Skeletal muscle satellite cell (primary cell): ENCODE data around the gene LAMA4.
A peak's percentile ranks its signal among the peaks of the same experiment; 100 is the strongest.

Source experiments
- H3K27me3 ChIP-seq: 2 replicates; pipeline ENCODE4 v1.7.0; 2013; ENCODE audit warnings: low read length; ENCODE audit not compliant: control insufficient read depth, insufficient read depth
- H3K36me3 ChIP-seq: 2 replicates; pipeline ENCODE4 v1.7.0; 2013; ENCODE audit warnings: mild to moderate bottlenecking, control low read depth, low read length; ENCODE audit not compliant: insufficient read depth
- H3K4me1 ChIP-seq: 2 replicates; pipeline ENCODE4 v1.7.0; 2013; ENCODE audit warnings: low read length; ENCODE audit not compliant: control insufficient read depth, insufficient read depth
- H3K4me2 ChIP-seq: 2 replicates; pipeline ENCODE4 v1.7.0; 2013; ENCODE audit warnings: mild to moderate bottlenecking, low read length
- H3K4me3 ChIP-seq: 2 replicates; pipeline ENCODE4 v1.7.0; 2013; ENCODE audit warnings: low read length
- H3K9ac ChIP-seq: 2 replicates; pipeline ENCODE4 v1.7.0; 2013; ENCODE audit warnings: mild to moderate bottlenecking, low read depth, low read length, moderate library complexity
- H3K9me3 ChIP-seq: replicated peaks from 2 replicates; pipeline ENCODE4 v1.7.0; 2013; ENCODE audit warnings: mild to moderate bottlenecking, control low read depth, low read length

LAMA4 gene

GRCh38 chr6:112252571-112253497, 1.5 kb downstream of the LAMA4 start:
- Histone ChIP-seq H3K9me3 (no peaks in the 10 kb centered on the region), H3K4me2 (peak overlapping the region; percentile 94), H3K4me1 (peaks cover 8% of the 10 kb centered on the region), H3K36me3 (no peaks in the 10 kb centered on the region), H3K27me3 (peaks cover 7% of the 10 kb centered on the region), H3K4me3 (peak overlapping the region; percentile 76), H3K9ac (peak overlapping the region; percentile 70)

GRCh38 chr6:112251171-112251875, 3.0 kb downstream of the LAMA4 start:
- H3K4me2 ChIP-seq: peak overlapping the region; percentile 41
- H3K27me3 ChIP-seq: peaks cover 7% of the 10 kb centered on the region
- no peak overlapping the region for H3K4me3 ChIP-seq
- H3K9ac ChIP-seq: no peak overlapping the region
- no peaks in the 10 kb centered on the region for H3K36me3 ChIP-seq
- no peaks in the 10 kb centered on the region for H3K9me3 ChIP-seq
- peaks cover 8% of the 10 kb centered on the region for H3K4me1 ChIP-seq

GRCh38 chr6:112249489-112249888, 4.9 kb downstream of the LAMA4 start:
- no peak overlapping the region for H3K9ac ChIP-seq
- H3K4me1 ChIP-seq: peaks cover 8% of the 10 kb centered on the region
- H3K36me3 ChIP-seq: no peaks in the 10 kb centered on the region
- no peak overlapping the region for H3K4me3 ChIP-seq
- peaks cover 7% of the 10 kb centered on the region for H3K27me3 ChIP-seq
- no peak overlapping the region for H3K4me2 ChIP-seq
- no peaks in the 10 kb centered on the region for H3K9me3 ChIP-seq

GRCh38 chr6:112247275-112247674, 7.1 kb downstream of the LAMA4 start:
- Histone ChIP-seq H3K9ac (no peak overlapping the region), H3K4me2 (no peak overlapping the region), H3K27me3 (no peaks in the 10 kb centered on the region), H3K4me3 (no peak overlapping the region), H3K4me1 (no peaks in the 10 kb centered on the region), H3K36me3 (no peaks in the 10 kb centered on the region), H3K9me3 (no peaks in the 10 kb centered on the region)

GRCh38 chr6:112245511-112246203, 8.7 kb downstream of the LAMA4 start:
- no peak overlapping the region for H3K9ac ChIP-seq
- no peaks in the 10 kb centered on the region for H3K9me3 ChIP-seq
- no peaks in the 10 kb centered on the region for H3K4me1 ChIP-seq
- H3K36me3 ChIP-seq: no peaks in the 10 kb centered on the region
- no peaks in the 10 kb centered on the region for H3K27me3 ChIP-seq
- no peak overlapping the region for H3K4me3 ChIP-seq
- no peak overlapping the region for H3K4me2 ChIP-seq

- Histone ChIP-seq H3K4me1 (no peaks in the 10 kb centered on the region), H3K4me3 (no peak overlapping the region)
Observed at GRCh38 chr6:112243861-112244827, 10.2 kb downstream of the LAMA4 start.

GRCh38 chr6:112241820-112242429, 12.4 kb downstream of the LAMA4 start:
- H3K9ac ChIP-seq: no peak overlapping the region

More at GRCh38 chr6:112243861-112244827, 10.2 kb downstream of the LAMA4 start:
- Histone ChIP-seq H3K9me3 (no peaks in the 10 kb centered on the region), H3K27me3 (no peaks in the 10 kb centered on the region), H3K4me2 (no peak overlapping the region), H3K36me3 (no peaks in the 10 kb centered on the region), H3K9ac (no peak overlapping the region)

GRCh38 chr6:112237595-112237994, 16.8 kb downstream of the LAMA4 start:
- no peak overlapping the region for H3K4me3 ChIP-seq
- H3K27me3 ChIP-seq: no peaks in the 10 kb centered on the region
- peaks cover 24% of the 10 kb centered on the region for H3K4me1 ChIP-seq
- H3K36me3 ChIP-seq: no peaks in the 10 kb centered on the region
- no peaks in the 10 kb centered on the region for H3K9me3 ChIP-seq
- H3K9ac ChIP-seq: no peak overlapping the region
- H3K4me2 ChIP-seq: no peak overlapping the region

More at GRCh38 chr6:112241820-112242429, 12.4 kb downstream of the LAMA4 start:
- Histone ChIP-seq H3K9me3 (no peaks in the 10 kb centered on the region), H3K4me1 (no peaks in the 10 kb centered on the region), H3K27me3 (no peaks in the 10 kb centered on the region), H3K4me2 (no peak overlapping the region), H3K36me3 (no peaks in the 10 kb centered on the region), H3K4me3 (no peak overlapping the region)

- H3K27me3 ChIP-seq: no peaks in the 10 kb centered on the region
- H3K36me3 ChIP-seq: no peaks in the 10 kb centered on the region
- H3K4me2 ChIP-seq: no peak overlapping the region
- H3K4me1 ChIP-seq: peaks cover 28% of the 10 kb centered on the region
- no peak overlapping the region for H3K9ac ChIP-seq
- H3K9me3 ChIP-seq: no peaks in the 10 kb centered on the region
- H3K4me3 ChIP-seq: no peak overlapping the region
Observed at GRCh38 chr6:112237066-112237465, 17.3 kb downstream of the LAMA4 start.

GRCh38 chr6:112235956-112236355, 18.4 kb downstream of the LAMA4 start:
- H3K9ac ChIP-seq: no peak overlapping the region
- H3K9me3 ChIP-seq: no peaks in the 10 kb centered on the region
- peaks cover 36% of the 10 kb centered on the region for H3K4me1 ChIP-seq
- no peak overlapping the region for H3K4me2 ChIP-seq
- no peak overlapping the region for H3K4me3 ChIP-seq
- H3K27me3 ChIP-seq: no peaks in the 10 kb centered on the region
- no peaks in the 10 kb centered on the region for H3K36me3 ChIP-seq
